Panc1 (cell line): ENCODE data around the gene DNM3. TPM values are rescaled to one million over a fixed set of nuclear protein-coding genes. Genes with fewer than 3 reads are reported as not detected.

Experiments
- ATAC-seq: fragments of 200-7000 bp; cut with Tn5 transposase; 2 replicates; pipeline ENCODE4 v1.9.1; 2020; ENCODE audit warnings: mild to moderate bottlenecking, moderate library complexity
- BruUV-seq: library from RNA; stranded (reverse); fragments of 400-500 nt; replicated peaks from 2 replicates; lab custom pipeline; 2021; lab: Mats Ljungman, UMichigan
- CTCF ChIA-PET: fragments of 300-600 bp; sonication (Branson Sonifier 250); formaldehyde crosslinking; loops from one replicate; lab custom pipeline; 2022; ENCODE audit warnings: antibody characterized with exemption; lab: Charles Lee
- POLR2A ChIA-PET: fragments of 300-600 bp; sonication (Branson Sonifier 250); formaldehyde crosslinking; loops from one replicate; lab custom pipeline; 2022; ENCODE audit warnings: antibody characterized with exemption; lab: Charles Lee
- DNase-seq: peaks from one replicate; pipeline ENCODE4 v3.0.0-alpha.2; 2010; ENCODE audit warnings: low read depth, low spot score
- H3K27ac ChIP-seq: 2 replicates; pipeline ENCODE4 v1.5.1; 2011; ENCODE audit warnings: mild to moderate bottlenecking, low read length, inconsistent platforms
- H3K27me3 ChIP-seq: fragments of 200-500 bp; sonication (Bioruptor generic); 2 replicates; pipeline ENCODE4 v1.6.0; 2014; ENCODE audit warnings: low read length, inconsistent platforms; ENCODE audit not compliant: control insufficient read depth, insufficient read depth
- H3K36me3 ChIP-seq: fragments of 200-500 bp; sonication (Bioruptor generic); 2 replicates; pipeline ENCODE4 v1.5.1; 2014; ENCODE audit warnings: inconsistent platforms, mild to moderate bottlenecking, low read length, moderate library complexity; ENCODE audit not compliant: control insufficient read depth, insufficient read depth
- H3K4me1 ChIP-seq: 2 replicates; pipeline ENCODE4 v1.5.1; 2011; ENCODE audit warnings: inconsistent platforms, mild to moderate bottlenecking, low read length, moderate library complexity; ENCODE audit not compliant: control insufficient read depth, insufficient read depth
- H3K4me3 ChIP-seq, 2 experiments: 2 replicates each; pipeline ENCODE4 v1.5.1; 2011 to 2012; ENCODE audit warnings: low read depth in 2 of 2, low read length in 2 of 2, mild to moderate bottlenecking in 2 of 2, inconsistent platforms in 1 of 2, moderate library complexity in 1 of 2
- H3K9me3 ChIP-seq: fragments of 200-500 bp; sonication (Bioruptor generic); 2 replicates; pipeline ENCODE4 v1.5.1; 2014; ENCODE audit warnings: low read depth, mild to moderate bottlenecking, inconsistent platforms, low read length, moderate library complexity; ENCODE audit not compliant: control insufficient read depth, insufficient read depth
- POLR2AphosphoS5 ChIP-seq: IDR thresholded peaks from 2 replicates; pipeline ENCODE4 v1.6.1; 2012; ENCODE audit warnings: mild to moderate bottlenecking, low read depth, low read length, moderate library complexity
- SIN3A ChIP-seq: IDR thresholded peaks from 2 replicates; pipeline ENCODE4 v1.6.1; 2012; ENCODE audit warnings: low read depth, mild to moderate bottlenecking, low read length, moderate library complexity, borderline replicate concordance; ENCODE audit not compliant: insufficient read depth
- TCF7L2 ChIP-seq: IDR thresholded peaks from 2 replicates; pipeline ENCODE4 v1.6.1; 2011; ENCODE audit warnings: mild to moderate bottlenecking, low read depth, low read length, inconsistent platforms
- in situ Hi-C: cut with HindIII; loops from 2 replicates; pipeline ENCODE4 v1.10.0; 2016; ENCODE audit warnings: low sequenced_read_pairs, low pct_unique_long_range_greater_than_20kb
- intact Hi-C: fragments of 100-400 bp; cut with micrococcal nuclease; formaldehyde crosslinking; loops from one replicate; pipeline ENCODE4 v1.10.0; 2022; ENCODE audit not compliant: unreplicated experiment
- total RNA-seq: library from RNA; stranded (reverse); gene quantifications from one replicate; pipeline ENCODE4 v1.2.1, GENCODE V29; 2021; ENCODE audit not compliant: unreplicated experiment
- TF ChIP-seq, protein P1 (sequence below): fragments of 450-650 bp; IDR thresholded peaks from 2 replicates; pipeline ENCODE4 v1.5.1; 2017; ENCODE audit warnings: mild to moderate bottlenecking
- TF ChIP-seq, protein P2 (sequence below), 2 experiments: IDR thresholded peaks; 2 replicates each; pipeline ENCODE4 v1.6.1; 2011 to 2012; ENCODE audit warnings: low read depth in 2 of 2, control low read depth in 1 of 2, low read length in 1 of 2, mild to moderate bottlenecking in 1 of 2, moderate library complexity in 1 of 2; ENCODE audit not compliant: insufficient read depth in 1 of 2

DNM3 gene
- total RNA-seq, 1 experiment from 2014 or later = 0.46 TPM

GRCh38 chr1:171985639-171986038, 144.3 kb downstream of the DNM3 start:
- ATAC-seq = peak; percentile 80
- BruUV-seq = no TSS peak
- Histone ChIP-seq H3K4me3 (no peak overlapping the region), H3K36me3 (no peaks in the 10 kb centered on the region), H3K27ac (0 out of 2 replicates have a peak overlapping the region, but pooled peaks have one; percentile 32), H3K4me1 (0 out of 2 replicates have a peak, but pooled peaks cover 6% of the 10 kb centered on the region), H3K9me3 (no peaks in the 10 kb centered on the region), H3K27me3 (no peaks in the 10 kb centered on the region)
- in situ Hi-C loops (no loop called here), intact Hi-C loops (no loop called here)
- DNase-seq = no peak
- POLR2A ChIA-PET = interaction anchor here (0.6 kb wide), 1 partner anchor 1818 kb away, joined by 4 read pairs; no protein-coding TSS in a partner anchor
- CTCF ChIA-PET = interaction anchor here (0.5 to 4.0 kb wide), 4 partner anchors 185 to 1436 kb away, joined by 3 to 24 read pairs (median 4); no protein-coding TSS in a partner anchor
- TF ChIP-seq TCF7L2 (no peak), SIN3A (no peak), POLR2AphosphoS5 (no peak)
- TF ChIP-seq, protein P1, sequence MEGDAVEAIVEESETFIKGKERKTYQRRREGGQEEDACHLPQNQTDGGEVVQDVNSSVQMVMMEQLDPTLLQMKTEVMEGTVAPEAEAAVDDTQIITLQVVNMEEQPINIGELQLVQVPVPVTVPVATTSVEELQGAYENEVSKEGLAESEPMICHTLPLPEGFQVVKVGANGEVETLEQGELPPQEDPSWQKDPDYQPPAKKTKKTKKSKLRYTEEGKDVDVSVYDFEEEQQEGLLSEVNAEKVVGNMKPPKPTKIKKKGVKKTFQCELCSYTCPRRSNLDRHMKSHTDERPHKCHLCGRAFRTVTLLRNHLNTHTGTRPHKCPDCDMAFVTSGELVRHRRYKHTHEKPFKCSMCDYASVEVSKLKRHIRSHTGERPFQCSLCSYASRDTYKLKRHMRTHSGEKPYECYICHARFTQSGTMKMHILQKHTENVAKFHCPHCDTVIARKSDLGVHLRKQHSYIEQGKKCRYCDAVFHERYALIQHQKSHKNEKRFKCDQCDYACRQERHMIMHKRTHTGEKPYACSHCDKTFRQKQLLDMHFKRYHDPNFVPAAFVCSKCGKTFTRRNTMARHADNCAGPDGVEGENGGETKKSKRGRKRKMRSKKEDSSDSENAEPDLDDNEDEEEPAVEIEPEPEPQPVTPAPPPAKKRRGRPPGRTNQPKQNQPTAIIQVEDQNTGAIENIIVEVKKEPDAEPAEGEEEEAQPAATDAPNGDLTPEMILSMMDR = peak; percentile 14; the same call in 1 of the 2 replicates
- TF ChIP-seq, protein P2, sequence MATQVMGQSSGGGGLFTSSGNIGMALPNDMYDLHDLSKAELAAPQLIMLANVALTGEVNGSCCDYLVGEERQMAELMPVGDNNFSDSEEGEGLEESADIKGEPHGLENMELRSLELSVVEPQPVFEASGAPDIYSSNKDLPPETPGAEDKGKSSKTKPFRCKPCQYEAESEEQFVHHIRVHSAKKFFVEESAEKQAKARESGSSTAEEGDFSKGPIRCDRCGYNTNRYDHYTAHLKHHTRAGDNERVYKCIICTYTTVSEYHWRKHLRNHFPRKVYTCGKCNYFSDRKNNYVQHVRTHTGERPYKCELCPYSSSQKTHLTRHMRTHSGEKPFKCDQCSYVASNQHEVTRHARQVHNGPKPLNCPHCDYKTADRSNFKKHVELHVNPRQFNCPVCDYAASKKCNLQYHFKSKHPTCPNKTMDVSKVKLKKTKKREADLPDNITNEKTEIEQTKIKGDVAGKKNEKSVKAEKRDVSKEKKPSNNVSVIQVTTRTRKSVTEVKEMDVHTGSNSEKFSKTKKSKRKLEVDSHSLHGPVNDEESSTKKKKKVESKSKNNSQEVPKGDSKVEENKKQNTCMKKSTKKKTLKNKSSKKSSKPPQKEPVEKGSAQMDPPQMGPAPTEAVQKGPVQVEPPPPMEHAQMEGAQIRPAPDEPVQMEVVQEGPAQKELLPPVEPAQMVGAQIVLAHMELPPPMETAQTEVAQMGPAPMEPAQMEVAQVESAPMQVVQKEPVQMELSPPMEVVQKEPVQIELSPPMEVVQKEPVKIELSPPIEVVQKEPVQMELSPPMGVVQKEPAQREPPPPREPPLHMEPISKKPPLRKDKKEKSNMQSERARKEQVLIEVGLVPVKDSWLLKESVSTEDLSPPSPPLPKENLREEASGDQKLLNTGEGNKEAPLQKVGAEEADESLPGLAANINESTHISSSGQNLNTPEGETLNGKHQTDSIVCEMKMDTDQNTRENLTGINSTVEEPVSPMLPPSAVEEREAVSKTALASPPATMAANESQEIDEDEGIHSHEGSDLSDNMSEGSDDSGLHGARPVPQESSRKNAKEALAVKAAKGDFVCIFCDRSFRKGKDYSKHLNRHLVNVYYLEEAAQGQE (IDR thresholded peaks at IDR 0.05; ENCODE audit: insufficient read depth in 1 of 2, low read depth in 2 of 2, low read length in 1 of 2) = no peak

DNA sequence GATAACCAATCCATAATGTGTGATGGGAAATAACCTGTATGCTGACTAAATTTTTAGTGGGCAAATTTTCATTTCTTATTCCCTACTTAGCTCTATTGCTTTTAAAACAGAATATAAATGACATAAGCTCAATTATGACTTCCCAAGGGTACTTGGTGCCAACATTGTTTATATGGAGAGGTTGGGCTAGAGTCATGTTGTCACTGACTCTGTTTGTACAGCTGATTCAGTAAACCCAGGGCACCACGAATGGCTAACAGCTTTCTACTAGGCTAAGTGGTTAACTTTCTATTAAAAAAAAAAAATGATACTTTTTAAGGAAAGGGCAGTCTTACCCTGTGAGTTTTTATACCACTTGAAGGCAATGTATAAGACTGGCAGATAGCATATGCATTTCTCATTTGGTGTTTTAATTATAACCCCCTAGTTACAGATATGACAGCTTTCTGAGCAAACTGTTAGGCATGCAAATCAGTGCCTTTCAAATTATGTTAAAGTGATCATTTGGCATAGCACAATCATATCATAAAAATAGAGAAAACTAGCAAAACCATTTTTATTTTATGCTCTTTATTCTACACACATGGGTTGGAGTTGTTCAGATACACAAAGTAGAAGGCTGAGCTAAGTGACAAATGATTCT, 147.1 kb downstream of the DNM3 start:
- ATAC-seq (no peak), DNase-seq (no peak)
- 0 out of 2 replicates have a peak, but pooled peaks cover 6% of the 10 kb centered on the region for H3K4me1 ChIP-seq
- no peaks in the 10 kb centered on the region for H3K36me3 ChIP-seq
- TF ChIP-seq, protein P1 = no peak
- TF ChIP-seq SIN3A = no peak
- TF ChIP-seq TCF7L2 = no peak
- TF ChIP-seq, protein P2 (IDR thresholded peaks at IDR 0.05; ENCODE audit: insufficient read depth in 1 of 2, low read depth in 2 of 2, low read length in 1 of 2) = no peak
- no peak for TF ChIP-seq POLR2AphosphoS5
- no peak overlapping the region for H3K4me3 ChIP-seq
- intact Hi-C loops = no loop called here
- no peak overlapping the region for H3K27ac ChIP-seq
- no peaks in the 10 kb centered on the region for H3K27me3 ChIP-seq
- in situ Hi-C loops = no loop called here
- CTCF ChIA-PET = no interaction called here
- POLR2A ChIA-PET = no interaction called here
- H3K9me3 ChIP-seq = no peaks in the 10 kb centered on the region
- BruUV-seq = no TSS peak
